M059J (cell line): ENCODE results near the gene CUX1. TPM values are rescaled to one million over a fixed set of nuclear protein-coding genes. Genes with fewer than 3 reads are reported as not detected.
A peak's percentile ranks its signal among the peaks of the same experiment; 100 is the strongest.

Experiments
- DNase-seq: peaks from one replicate; pipeline ENCODE4 v3.0.0-alpha.2; 2012; ENCODE audit warnings: low read depth
- total RNA-seq: library from RNA; depleted of rRNA; stranded (reverse); fragments of >200 nt; shearing (Covaris generic); gene quantifications from 2 replicates; pipeline ENCODE4 v1.2.3, GENCODE V29; 2014

CUX1 gene
- total RNA-seq, 1 experiment from 2014 or later: 51.9 TPM

- DNase-seq: no peak
These were observed 78.9 kb downstream of the CUX1 start for GRCh38 chr7:101896316-101896715.

GRCh38 chr7:101896941-101897340, 79.5 kb downstream of the CUX1 start:
- no peak for DNase-seq

GRCh38 chr7:101898106-101898505, 80.7 kb downstream of the CUX1 start:
- no peak for DNase-seq

GRCh38 chr7:101899616-101900015, 82.2 kb downstream of the CUX1 start:
- no peak for DNase-seq

GRCh38 chr7:101900103-101900502, 82.7 kb downstream of the CUX1 start:
- DNase-seq: no peak

GRCh38 chr7:101901661-101902491, 84.5 kb downstream of the CUX1 start:
- peak; percentile 21 for DNase-seq

GRCh38 chr7:101902680-101903514, 85.5 kb downstream of the CUX1 start:
- no peak for DNase-seq

GRCh38 chr7:101903515-101903868, 86.1 kb downstream of the CUX1 start:
- DNase-seq: no peak

- DNase-seq: no peak
These were observed 86.6 kb downstream of the CUX1 start for GRCh38 chr7:101904019-101904418.

GRCh38 chr7:101905203-101905865, 87.9 kb downstream of the CUX1 start:
- no peak for DNase-seq

GRCh38 chr7:101906291-101907240, 89.1 kb downstream of the CUX1 start:
- DNase-seq: no peak

- no peak for DNase-seq
These were observed 93.8 kb downstream of the CUX1 start for GRCh38 chr7:101910991-101911799.

- no peak for DNase-seq
These were observed 94.6 kb downstream of the CUX1 start for GRCh38 chr7:101911800-101912715.

- no peak for DNase-seq
These were observed 95.3 kb downstream of the CUX1 start for GRCh38 chr7:101912716-101913110.

GRCh38 chr7:101913247-101913721, 95.9 kb downstream of the CUX1 start:
- DNase-seq: no peak

- DNase-seq: no peak
These were observed 96.4 kb downstream of the CUX1 start for GRCh38 chr7:101913851-101914250.

GRCh38 chr7:101915000-101915399, 97.6 kb downstream of the CUX1 start:
- DNase-seq: no peak

GRCh38 chr7:101916041-101916800, 98.8 kb downstream of the CUX1 start:
- DNase-seq: no peak
